Stimulated activated CD8-positive, alpha-beta memory T cell treated with anti-CD3 and anti-CD28 coated beads, Interleukin-4, amount 100 ng/mL, for 24 hours (primary cell): Measurements from ENCODE around the gene MAGOH.

Experiments
- DNase-seq: peaks from one replicate; pipeline ENCODE4 v3.0.0-alpha.2; 2020; ENCODE audit warnings: low read depth

MAGOH gene

DNA sequence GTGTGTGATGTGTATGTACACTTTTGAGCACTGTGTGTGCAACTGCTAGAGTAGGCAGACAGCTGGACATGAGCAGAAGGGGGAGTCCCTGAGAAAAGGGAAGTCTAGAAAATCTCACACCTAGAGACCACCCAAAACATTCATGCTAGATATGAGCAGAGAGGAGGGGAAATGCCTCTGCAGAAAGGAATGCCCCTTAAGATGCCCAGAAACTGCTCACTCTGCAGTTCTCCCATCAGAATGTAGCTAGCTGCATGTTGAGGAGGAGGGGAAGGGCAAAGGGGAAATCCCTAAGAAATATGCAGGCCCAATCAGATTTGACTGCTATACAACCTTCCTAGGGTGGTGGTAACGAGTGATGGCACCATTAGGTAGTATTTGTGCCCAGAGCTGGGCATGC is 31.8 kb upstream of the MAGOH start:
- no peak for DNase-seq

DNA sequence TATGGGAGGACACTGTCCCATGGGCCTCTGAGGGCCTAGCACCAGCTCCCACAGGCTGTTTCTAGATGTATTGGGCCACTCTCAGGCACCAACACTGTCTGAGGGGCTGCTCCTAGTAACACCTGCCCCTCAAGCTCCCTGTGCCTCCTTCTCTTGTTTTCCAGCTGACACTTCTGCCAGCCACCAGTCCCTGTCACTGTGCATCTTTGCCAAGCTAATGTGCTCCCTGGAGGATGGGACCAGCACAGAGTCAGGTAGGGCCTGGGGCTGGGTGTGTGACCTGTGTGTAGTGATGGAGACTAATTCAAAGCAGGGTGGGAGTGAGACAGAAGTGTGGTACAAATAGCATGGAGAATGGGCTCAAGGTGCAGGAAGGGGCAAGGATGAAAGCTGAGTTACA is 29.4 kb upstream of the MAGOH start:
- DNase-seq: no peak

GRCh38 chr1:53266038-53266437 is 27.7 kb upstream of the MAGOH start:
- no peak for DNase-seq

GRCh38 chr1:53265581-53265980 is 27.3 kb upstream of the MAGOH start:
- no peak for DNase-seq

DNA sequence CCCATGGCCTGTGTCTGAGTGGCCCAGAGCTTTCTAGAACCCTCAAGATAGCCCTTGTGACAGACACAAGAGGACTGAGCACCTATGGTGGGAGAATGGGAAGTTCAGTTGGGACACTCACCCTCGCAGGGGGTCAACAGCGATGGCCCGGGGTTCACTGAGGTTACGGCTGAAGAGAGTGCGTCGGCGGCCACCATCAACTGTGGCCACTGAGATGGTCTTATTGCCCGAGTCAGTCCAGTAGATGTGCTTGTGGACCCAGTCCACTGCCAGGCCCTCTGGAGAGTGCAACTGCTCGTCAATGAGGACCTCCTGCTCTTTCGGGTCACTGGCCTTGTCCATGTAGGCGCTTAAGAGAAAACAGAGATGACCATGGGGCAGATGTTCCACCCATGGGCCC is 25.7 kb upstream of the MAGOH start:
- no peak for DNase-seq

GRCh38 chr1:53262000-53262399 is 23.7 kb upstream of the MAGOH start:
- no peak for DNase-seq

GRCh38 chr1:53260631-53261247 is 22.4 kb upstream of the MAGOH start:
- no peak for DNase-seq

DNA sequence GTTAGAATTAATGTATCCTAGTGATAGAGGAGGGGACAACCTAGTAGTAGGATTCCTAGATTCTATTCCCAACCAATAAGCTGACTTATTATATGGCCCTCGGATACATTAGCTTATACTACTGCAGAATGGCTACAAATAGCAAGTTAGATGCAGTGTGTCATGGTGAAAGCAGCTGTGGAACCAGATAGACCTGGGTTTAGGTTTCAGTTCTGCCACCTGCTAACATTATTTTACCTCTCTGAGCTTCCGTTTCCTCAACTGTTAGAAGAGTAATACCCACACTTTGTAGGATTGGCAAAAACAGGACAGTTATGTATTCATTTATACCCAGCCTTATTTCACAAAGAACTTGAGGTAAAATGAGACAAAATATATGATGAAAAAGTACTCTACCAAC is 21.6 kb upstream of the MAGOH start:
- no peak for DNase-seq

DNA sequence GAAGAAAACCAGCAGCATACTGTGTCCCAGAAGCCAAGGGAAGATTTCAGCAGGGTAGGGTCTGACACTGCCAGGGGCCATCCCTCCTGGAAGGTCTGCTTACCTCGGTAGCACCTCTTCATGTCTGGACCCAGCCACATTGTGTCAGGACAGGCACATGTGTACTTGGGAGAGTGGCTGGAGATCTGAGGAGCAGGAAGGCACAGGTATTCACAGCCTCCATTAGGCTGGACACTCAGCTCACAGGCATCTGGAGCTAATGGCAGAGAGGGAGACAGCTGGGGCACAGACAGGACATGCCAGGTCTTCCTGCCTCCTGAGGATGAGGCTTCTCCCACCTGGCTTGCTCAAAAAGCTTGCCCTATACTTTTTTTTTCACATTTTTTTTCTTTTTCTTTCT is 19.9 kb upstream of the MAGOH start:
- DNase-seq: no peak

DNA sequence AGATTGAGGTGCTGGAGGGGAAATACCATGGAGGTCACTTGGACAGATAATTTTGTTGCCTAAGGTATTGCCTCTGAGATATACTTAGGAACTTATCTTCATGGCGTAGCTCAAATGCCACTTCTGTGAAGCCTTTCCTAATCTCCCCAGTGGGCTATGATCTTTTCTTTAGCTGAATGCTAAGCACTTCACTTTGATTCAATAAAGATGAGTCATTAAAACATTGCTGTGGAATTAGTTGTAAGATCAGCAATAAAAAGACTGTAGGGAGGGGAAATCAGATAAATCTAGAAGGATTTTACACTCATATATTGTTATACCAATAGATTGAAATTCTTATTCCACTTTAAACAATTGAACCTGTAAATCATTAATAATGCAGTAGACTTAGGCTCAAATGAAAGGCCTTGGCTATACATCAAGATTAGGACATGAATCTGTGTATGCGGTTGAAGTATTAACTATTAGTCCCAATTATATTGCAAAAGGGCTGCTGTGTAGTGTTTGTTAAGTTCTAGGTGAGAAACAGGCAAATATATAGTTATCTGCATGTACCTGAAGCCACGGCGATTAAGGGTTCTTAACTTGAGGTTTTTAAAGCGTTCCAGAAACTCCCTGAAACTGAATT is 19.2 kb upstream of the MAGOH start:
- DNase-seq: no peak

- no peak for DNase-seq
Observed at GRCh38 chr1:53256511-53257453, 18.5 kb upstream of the MAGOH start.

GRCh38 chr1:53255031-53255430 is 16.7 kb upstream of the MAGOH start:
- DNase-seq: no peak

DNA sequence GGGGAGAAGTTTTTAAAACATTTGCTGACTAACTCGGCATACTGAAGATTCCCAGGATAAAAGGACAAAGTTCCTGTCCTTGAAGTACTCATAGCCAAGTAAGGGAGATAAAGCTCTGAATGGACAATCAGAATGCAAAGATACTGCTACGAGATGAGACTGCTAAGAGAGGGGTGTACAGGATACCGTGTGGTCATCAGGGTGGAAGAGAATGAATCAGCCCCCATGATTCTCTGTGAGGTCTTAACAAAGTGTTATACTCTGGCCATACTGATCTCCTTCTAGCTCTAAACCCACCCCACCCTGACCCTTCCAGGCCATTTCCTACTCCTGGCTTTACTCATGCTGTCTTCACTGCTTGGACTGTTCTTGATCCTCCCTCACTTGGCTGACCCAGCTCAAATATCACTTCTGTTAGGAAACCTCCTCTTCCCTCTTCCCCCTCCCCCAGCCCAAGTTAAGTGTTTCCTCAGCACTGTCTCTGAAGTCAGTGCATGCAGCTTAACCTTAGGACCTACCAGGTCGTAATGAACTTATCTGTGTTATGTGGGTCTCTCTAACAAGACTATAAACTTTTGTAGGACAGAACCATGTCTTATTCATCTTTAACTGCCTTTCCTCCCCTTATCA is 15.8 kb upstream of the MAGOH start:
- no peak for DNase-seq

DNA sequence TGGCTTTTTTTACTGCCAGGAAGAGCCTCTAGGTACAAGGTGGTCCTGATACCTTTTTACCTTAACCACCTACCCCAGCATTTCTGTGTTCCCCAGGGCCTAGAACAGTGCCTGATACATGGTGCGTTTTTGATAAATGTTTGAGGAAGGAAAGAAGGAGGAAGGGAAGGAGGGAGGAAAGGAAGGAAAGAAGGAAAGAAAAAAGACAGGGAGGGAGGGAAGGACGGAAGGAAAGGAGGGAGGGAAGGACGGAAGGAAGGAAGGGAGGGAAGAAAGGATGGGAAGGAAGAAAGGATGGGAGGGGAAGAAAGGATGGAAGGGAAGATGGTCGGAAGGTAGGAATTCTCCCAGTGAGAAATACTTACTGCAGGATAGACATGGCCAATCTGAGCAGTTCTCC is 12.0 kb upstream of the MAGOH start:
- no peak for DNase-seq

- DNase-seq: no peak
Observed at GRCh38 chr1:53249706-53250105, 11.4 kb upstream of the MAGOH start.

DNA sequence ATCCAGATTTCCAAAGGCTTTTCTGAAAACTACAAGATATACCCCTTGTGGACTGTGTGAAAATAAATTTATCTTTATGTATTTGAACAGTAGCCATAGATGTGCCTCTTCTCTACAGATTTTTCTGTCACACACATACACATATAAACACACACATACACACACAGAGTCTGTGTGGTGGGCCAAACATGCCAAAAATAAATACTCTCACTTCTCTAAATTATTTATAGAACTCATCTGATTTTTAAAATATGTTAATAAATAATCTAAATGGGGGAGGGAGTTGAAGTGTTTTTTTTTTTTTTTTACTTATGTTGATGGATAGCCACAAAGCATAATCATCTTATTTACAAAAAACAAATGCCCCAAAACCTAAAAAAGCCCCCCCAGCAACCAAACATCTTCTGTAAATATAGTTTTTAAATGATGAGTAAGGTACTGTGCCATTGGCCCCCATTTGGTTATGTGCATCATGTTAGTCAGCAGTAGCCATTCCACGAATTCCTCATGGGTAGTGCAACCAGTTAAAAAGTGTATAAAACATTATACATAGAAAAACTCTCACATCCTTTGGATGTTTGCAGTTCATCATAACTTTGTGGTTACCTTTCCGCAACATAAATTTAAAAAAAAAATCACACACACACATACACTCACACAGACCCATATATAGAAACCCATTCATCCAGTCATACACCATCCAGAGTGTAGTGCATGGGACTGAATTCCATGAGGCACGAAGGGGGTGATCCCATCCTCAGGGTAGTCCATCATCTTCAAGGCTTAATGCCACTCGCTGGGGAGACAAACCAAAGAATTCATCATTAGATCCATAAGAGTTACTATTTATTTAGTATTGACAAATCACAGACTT is 8.2 kb upstream of the MAGOH start:
- DNase-seq: no peak

DNA sequence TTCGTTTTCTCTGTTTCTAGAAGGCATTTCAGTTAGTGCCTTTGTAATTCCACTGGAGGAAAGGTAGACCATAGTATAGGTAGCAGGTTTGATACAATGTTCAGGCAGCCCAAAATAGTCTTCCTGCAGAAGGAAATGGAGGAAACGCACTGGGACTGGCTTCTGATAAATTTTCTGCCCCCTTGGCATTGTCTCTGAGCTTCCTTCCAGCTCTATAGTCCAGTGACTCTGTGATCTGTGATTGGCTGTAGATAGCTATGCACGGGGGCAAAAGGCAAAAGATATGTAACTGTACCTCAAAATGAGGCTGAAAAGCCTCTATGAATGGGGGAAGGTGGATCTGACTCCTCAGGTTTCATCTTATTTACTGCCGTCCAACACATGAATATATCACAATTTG is 5.8 kb upstream of the MAGOH start:
- DNase-seq: no peak

DNA sequence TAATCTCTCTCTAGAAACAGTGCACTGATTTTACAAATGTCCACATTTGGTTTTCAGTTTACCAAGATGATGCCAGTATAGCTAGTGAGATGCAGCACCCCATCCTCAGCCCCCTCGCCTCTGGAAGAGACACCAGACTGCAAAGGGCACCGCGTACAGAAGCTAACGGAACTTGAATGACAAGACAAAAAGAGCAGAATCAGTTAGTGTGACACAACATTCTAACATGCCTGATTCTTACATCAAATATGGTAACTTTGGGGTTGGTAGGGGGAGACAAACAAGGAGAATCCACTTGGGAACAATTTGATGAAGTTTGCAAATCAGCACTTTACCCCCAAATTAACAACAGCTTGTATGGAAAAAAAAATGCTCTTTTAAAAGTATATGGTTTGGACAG is 4.1 kb upstream of the MAGOH start:
- no peak for DNase-seq

DNA sequence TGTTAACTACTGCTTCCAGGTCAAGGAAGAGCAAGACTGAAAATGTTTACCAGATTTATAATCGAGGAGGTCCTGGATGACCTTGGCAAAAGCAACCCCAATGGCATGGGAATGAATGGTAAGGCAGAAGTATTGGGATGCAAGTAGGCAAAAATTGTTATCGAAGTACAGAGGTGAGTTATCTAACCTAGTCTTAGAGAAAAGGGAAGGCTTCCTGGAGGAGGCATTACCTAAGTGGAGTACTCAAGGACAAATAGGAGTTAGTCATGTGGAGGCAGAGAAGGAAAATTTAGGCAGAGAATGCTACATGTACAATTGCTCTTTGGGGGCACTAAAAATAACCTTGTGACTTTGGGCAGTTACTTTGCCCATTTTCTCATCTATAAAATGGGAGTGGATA is 3.5 kb upstream of the MAGOH start:
- DNase-seq: no peak

GRCh38 chr1:53237638-53238037 is 680 bp downstream of the MAGOH start:
- DNase-seq: no peak

DNA sequence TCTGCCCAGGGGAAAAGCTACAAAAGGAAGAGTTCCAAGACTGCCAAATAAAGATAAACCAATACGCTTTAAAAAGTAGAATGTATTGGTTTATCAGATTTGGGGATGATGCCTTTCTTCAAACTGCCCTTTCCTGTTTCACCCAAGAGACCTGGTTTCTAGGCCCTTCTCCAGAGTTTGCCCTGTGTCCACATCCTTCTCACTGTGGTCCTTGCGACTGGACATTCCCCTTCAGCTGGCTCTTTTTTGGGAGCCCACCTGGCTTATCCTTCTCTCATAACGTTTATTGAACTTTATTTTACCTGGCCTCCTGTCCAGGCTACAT is 17.4 kb downstream of the MAGOH start:
- no peak for DNase-seq
